Effector CD8-positive, alpha-beta T cell (primary cell): ENCODE results near the gene MROH7.

ENCODE experiments used
- DNase-seq: peaks from one replicate; lab custom pipeline; 2025; lab: John Stamatoyannopoulos, UW

MROH7 gene

DNA sequence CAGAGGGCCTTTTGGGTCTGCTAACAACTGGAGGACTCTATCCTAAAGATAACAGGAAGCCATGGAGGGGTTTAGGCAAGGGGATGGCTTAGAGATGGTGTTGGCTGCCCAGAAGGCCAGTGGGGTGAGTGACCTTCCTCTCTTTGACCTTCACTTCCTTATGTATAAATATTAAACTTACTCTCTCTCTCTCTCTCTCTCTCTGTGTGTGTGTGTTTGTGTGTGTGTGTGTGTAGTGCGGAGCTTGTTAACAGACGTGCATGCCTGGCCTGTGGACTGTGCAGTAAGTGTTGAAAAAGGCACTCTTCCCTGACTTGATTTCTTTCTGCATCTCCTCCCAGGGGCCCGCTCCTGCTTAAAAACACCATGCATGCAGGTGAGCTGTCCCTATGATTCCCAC is 10.0 kb downstream of the MROH7 start:
- DNase-seq, result no peak

DNA sequence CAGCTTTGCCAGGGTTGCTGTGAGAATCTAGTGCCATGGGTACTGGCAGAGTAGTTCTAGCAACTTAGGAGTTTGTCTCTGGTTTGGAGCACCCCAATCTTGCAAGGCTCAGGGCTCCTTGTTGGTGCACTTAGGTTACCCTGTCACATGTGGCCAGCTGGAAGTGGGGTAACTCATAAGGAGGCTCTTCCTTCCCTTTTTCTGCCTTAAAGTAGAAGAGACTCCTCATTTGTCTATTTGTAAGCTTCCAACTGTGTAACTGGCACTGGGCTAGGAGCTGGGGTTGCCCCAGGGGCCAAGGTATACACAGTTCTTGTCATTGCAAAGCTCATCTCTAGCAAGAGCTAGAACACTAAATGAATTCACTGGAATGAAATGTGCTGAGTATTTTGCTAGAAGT is 10.6 kb downstream of the MROH7 start:
- DNase-seq, result no peak

DNA sequence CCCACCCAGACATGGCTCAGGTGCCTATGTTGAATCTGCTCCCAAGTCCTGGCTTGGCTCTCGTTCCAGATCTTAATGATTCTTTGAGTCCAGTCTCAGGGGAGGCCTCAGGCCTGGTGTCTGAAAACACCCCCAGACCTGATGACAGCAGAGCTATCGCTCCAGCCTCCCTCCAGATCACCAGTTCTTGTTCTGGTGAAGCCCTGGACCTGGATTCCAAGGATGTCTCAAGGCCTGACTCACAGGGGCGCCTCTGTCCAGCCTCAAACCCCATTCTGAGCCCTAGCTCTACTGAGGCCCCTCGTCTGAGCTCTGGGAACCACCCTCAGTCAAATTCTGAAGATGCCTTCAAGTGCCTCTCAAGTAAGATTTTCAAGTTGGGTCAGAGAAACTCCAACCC is 11.4 kb downstream of the MROH7 start:
- no peak for DNase-seq

DNA sequence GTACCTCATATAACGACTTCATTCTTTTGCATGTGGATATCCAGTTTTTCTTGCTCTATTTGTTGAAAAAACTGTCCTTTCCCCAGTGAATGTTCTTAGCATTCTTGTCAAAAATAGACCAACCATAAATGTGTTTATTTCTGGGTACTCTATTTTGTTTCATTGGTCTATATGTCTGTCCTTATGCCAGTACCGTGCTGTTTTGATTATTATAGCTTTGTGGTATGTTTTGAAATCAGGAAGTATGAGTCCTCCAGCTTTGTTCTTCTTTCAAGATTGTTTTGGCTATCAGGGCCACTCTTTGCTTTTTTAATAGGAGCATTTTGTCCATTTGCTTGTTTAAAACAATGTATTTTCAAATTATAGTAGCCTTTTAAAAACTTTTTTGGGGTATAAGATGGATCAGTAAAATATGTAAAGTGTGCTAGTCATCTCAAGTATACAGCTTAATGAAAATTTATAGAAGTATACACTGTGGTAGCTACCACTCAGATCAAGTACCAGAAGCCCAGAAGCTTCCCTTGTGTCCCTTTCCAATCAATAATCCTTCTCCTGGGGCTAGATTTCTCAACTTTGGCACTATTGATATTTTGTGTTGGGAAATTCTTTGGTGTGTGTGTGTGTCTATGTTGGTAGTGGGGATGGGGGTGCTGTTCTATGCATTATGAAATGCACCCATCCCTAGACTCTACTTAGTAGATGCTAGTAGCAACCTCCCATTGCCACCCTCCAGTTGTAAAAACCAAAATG is 16.8 kb downstream of the MROH7 start:
- no peak for DNase-seq

DNA sequence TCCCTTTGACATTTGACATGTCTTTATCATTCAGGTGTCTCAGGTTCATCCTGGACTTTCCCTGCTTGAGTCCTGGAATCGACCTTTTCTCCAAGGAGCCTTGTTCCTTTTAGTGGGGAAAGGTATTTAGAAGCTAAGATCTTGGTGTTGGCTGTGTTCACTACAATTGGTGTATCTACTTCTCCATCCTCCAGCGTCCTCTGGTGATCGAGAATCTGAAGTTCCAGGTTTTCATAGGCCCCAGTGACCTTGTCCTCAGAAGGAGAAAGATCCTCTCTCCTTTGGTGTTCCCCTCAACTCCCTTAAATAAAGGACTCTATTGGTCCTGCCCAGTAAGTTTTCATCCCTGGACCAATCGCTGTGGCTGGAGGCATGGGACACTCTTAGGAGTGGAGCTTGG is 22.1 kb downstream of the MROH7 start:
- DNase-seq, result no peak

DNA sequence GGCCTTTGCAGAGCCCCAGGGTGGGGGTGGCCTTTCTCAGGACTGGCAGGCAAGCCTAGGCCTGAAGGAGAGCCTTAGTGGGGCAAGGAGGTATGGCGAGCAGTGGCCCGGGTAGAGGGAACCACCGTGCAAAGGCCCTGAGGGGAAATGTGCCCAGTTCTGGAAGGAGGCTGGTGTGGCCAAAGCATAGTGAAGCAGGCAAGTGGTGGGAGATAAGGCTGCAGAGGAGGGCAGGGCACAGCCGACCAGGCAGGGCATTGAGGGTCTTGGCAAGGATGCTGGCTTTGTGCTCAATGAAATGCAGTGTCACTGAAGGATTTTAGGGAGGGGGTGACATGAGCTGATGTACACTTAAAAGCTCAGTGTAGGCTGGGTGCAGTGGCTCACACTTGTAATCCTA is 22.8 kb downstream of the MROH7 start:
- no peak for DNase-seq

DNA sequence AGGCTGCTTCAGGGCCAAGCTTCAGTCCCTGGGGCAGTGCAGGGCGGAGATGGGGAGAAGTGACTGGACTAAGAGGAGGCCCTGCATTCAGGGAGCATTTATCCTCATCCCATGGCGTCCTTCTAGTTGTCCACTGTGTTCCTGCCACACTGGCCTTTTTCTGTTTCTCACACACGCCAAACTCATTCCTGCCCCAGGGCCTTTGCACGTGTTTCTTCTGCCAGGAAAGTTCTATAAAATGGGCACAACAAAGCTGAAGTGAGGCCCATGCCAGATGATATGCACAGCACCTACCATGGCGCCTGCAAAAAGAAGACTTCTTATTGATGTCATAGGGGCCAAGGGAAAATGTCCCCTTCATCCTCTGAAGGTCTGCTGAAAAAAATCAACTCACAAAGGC is 24.3 kb downstream of the MROH7 start:
- DNase-seq, result no peak

DNA sequence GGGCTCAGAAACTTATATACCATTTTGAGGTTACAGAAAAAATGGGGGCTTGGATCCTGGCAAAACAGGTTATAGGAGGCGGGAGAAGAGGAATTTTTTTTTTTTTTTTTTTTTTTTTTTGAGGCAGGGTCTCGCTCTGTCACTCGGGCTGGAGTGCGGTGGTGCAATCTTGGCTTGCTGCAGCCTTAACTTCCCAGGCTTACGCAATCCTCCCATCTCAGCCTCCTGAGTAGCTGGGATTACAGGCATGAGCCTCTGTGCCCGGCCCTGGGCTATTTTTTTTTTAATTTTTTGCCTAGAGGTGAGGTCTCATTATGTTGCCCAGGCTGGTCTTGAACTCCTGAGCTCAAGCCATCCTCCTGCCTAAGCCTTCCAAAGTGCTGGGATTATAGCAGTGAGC is 24.7 kb downstream of the MROH7 start:
- no peak for DNase-seq

DNA sequence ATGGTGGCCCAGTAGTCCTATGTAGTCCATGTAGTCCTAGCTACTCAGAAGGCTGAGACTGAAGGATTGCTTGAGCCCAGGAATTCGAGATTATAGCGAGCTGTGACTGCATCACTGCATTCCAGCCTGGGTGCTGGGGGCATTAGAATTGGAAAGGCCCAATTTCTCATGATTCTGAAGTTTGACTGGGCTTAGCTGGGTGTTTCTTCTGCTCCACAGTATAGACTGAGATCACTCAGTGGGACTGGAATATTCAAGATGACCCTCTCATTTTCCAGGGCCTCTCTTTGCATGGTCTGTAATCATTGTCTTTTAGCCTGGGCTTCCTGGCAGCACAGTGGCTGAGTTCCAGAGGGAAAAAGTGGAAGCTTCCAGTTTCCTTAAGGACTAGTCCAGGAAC is 26.2 kb downstream of the MROH7 start:
- DNase-seq, result no peak

DNA sequence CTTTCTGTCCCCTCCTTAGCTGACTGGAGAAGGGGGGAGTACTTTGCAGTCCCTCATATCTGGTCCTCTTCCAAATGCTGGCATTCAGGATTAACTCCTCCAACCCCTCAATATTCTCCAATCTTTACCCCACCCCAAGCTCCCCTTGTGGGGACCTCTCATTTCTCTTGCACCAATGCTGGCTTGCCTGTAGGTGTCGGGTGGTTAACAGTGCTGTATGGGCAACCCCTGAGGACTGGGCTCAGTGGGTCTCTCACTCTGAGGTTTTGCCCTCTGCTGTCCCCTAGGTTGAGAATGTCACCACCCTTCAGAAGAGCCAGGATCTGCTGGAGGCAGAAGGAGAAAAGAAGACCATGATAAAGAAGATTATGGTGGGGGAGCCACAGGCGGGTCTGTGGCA is 27.0 kb downstream of the MROH7 start:
- DNase-seq, result no peak

DNA sequence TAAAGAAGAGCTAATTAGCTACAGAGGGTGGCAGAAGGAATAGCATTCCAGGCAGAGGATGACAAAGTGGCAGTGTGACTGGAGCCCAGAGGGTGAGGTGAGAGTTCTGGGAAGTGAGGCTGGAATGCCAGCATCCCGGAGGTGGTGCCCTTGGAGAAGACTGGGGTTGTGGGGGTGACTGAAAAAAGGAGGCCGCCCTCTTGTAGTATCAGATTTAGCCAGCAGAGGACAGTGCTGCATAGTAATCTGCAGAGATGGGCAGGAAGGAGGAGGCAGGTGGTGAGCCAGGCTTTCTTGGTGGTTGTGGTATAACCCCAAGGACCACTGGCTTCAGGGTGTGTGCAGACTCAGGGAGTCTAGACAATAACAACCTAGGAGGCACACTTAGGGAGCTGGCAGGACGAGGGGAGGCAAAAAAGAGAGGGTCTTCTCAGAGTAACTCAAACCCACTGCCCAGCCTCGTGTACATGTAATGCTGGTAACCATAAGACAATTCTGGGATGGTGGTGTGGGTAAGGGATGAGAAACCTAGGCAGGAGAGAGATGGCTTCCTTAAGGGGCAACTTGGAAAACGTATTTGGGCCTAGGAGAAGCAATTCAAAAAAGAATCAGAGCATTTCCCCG is 30.5 kb downstream of the MROH7 start:
- DNase-seq, result peak; percentile 4

DNA sequence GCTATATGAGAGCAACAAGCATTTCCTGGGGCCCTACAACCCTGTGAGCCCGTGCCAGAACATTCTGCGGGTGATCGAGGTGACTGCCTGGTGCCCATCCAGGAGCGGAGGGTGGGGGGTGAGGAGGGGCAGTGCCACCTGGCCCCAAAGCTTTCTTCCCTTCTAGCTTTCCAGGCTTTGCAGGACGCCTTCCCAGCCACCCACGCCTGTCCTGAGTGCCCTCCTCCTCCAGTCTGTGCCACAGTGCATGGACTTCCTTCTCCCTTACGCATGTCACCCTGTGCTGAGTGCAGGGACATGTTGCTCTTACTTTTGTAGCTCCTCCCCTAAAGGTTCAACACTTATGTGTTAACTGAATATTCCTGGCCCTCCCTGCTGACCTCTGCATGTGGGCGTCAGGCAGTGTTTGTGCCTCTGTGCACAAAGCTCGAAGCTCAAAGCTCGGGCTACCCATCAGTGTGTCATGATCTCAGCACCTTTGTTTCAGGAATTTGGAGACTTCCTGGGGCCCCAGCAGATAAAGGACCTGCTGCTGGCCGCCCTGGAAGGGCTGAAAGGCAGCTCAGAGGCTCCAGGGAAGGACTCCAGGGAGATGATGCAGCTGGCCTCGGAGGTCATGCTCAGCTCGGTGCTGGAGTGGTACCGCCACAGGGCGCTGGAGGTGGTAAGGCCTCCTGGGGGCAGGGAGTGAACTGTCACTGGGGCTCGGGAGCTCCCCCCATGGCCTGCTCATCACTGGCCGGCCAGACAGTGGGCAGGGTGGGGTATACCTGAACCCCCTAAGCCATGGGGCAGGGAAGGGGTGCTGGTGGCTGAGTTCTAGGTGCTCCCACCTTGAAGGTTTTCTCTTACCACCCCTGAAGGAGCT is 37.4 kb downstream of the MROH7 start:
- DNase-seq, result no peak

DNA sequence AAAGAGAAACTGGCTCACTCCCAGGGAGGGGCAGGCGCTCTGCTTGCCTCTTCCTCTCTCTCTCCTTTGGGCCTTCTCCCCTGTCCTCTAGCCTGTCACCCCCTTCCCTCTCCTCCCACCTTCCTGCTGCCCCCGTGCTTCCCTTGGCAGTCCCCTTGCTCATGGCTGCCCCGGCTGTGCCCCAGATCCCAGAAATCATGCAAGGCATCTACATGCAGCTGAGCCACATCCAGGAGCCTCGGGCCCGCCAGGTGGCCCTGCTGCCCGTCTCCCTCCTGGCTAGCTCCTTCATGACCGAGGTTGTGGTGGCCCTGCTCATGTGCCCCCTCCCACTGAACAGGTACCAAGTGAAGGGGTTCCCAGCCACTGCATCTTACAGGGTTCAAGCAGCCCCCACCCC is 38.1 kb downstream of the MROH7 start:
- no peak for DNase-seq

DNA sequence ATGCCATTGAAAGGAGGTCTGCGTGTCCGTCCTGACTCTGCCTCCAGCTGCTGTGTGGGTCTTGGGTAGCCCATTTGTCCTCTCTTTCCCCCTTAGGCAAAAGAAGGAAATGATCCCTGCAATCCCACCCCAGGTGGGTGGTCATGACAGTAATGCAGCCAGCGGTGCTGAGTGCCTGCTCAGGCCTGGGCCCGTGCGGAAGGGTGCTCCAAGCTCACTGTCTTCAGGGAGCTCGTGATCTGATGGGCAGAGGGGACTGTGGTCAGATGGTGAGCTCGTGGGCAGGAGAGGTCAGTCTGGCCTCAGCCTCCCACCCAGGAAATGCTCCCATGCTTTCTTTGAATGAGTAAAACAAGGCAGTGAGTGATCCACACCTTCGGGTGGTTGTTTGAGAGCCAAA is 38.8 kb downstream of the MROH7 start:
- no peak for DNase-seq

DNA sequence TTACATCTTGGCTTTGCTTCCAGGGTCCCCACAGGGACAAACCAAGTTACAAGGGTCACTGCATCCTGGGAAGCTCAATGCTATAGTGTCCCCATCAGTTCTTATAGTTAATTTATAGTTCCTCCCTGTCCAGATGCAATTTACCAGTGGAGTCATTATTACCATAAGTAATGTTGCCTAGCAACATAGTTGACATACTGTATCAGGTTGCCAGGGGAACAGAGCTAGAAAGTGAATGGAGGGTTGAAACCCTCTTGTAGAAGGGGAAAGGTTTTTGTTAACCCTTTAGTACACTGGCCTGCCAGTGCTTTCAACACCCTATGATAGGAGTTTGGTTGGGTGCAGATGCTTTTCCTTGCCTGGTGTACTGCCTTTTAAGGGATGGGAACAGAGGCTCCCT is 39.8 kb downstream of the MROH7 start:
- no peak for DNase-seq

DNA sequence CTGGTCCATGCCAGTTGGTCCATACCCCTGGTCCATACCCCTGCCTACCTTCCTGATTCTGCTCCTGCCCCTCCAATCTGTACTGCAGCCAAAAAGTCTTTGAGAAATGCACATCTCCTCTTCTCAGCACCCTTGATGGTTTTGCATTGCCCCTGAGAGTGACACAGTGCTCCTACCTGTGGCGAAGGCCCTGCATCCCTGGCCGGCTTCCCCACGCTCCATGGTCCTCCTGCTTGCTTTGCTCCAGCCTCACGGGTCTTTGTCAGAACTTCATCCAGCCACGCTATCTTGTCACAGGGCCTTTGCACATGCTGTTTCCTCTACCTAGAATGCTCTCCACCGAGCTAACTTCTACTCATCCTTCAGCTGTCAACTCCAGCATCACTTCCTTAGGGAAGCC is 41.9 kb downstream of the MROH7 start:
- DNase-seq, result no peak

DNA sequence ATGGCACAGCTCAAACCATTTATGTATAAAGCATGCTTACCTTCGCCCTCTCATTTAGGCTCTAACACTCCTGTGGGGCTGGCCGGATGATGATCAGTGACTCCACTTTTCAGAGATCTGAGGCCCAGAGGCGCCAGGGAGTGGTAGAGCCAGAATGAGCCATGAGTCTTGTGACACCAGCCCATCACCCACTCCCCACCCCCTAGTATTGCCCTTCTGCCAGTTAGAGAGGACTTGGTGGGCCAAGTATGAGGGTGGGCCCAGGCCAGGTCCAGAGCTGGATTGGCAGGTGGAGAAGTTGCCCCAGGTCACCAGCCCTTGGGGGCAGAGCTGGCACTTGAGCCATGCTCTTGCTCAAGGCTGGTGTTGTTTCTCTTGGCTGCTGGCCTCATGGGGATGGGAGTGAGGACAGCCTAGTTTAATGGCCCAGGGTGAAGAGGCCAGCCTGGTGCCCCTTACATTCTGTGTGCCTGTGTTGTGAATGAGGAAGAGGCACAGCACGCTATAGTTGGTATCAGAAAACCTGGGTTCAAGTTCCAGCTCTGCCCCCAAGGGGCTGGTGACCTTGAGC is 43.8 kb downstream of the MROH7 start:
- no peak for DNase-seq

DNA sequence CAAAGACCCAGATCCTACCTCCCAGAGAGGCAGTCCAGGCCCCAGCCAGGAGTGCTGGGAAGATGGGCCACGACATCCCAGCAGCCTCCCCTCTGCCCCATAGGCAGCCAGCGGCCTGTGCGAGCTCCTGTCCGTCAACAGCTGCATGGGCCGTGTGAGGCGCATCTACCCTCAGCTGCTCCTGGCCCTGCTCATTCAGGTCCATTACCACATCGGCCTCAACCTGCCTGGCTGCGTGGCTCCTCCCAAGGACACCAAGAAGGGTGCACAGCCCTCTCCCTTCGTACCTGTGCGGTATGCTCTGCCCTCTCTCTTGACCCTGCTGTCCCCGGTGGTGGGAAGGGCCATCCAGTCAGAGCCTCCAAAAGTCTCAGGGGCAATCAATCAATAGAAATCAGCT is 44.6 kb downstream of the MROH7 start:
- DNase-seq, result no peak

DNA sequence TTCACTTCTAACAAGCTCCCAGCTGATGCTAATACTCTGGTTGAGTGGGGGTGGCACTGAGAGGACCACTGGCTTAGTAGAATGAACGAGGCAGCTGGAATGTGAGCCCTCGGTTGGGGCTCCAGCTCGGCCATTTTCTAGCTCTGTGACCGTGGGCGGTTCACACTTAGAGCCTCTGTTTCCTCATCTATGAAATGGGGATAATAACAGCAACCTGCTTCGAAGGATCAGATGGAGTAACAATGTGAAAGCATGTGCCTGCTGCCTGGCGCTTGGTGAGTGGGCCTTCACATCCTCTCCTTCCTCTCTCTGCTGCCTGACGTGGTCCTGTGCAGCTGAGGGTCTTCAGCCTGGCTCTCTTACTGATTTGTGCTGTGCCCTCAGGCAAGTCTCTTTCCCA is 53.2 kb downstream of the MROH7 start:
- DNase-seq, result no peak

DNA sequence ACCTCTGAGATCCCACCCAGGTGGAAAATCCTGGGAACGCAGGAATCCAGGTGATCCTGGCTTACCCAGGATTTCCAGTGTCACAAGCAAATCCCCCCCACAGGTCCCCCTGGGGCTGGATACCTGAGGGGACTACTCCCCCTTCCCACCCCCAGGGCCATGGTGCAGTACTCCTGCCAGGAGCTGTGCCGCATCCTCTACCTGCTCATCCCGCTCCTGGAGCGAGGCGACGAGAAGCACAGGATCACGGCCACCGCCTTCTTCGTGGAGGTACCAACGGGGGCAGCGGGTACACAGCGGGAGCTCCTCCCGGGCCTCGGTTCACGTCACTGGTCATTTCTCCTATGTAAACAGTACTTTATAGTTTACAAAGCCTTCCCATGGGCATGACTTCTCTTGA is 53.6 kb downstream of the MROH7 start:
- no peak for DNase-seq

DNA sequence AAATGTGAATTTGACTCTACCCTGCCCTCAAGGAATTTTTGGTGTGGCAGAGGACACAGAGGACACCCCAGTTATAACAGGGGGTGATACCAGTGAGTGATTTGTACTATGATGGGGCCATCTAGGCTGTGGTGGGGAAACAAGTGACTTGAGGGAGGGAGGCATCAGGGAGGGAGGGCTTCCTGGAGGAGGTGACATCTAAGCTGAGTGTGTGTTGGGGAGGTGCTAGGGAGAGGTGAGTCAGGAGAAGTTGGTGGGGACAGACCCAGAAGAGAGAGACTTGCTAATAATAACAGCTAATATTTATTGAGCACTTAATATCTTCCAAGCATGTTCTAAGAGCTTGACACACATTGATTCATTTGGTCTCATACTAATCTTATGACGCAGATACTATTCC is 54.2 kb downstream of the MROH7 start:
- DNase-seq, result no peak

DNA sequence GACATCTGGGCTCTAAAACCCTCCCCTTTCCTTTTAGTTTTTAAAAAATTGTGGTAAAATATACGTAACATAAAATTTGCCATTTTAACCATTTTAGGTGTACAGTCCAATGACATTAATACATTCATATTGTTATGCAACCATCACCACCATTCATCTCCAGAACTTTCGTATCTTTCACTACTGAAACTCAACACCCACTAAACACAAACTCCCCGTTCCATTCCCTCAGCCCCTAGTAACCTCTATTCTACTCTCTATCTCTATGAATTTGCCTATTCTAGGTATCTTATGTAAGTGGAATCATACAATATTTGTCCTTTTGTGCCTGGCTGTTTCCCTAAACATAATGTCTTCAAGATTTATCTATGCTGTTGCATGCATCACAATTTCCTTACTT is 54.7 kb downstream of the MROH7 start:
- no peak for DNase-seq

DNA sequence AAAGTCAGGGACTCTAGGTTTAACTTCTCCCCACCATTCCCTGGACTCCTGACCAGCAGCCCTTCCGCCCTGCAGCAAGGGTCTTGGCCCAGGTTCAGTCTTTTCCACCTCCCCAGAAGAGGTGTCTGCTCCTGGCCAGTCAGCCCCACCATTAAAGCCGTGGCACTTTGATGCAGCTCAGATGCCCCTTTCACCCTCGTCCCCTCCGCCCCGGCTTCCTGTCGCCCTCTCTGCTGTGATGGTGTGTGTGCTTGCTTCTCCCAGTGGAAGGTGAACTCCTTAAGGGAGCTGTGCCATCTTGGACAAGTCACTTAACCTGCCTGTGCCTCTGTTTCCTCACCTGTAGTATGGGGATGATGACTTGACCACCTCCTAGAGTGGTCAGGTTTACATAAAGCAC is 56.3 kb downstream of the MROH7 start:
- no peak for DNase-seq
